OCI-LY7 (cell line): ENCODE results near the gene SRGAP1. TPM values are rescaled to one million over a fixed set of nuclear protein-coding genes. Genes with fewer than 3 reads are reported as not detected.

Source experiments
- BruUV-seq: library from RNA; stranded (reverse); fragments of 400-500 nt; replicated peaks from 2 replicates; lab custom pipeline; 2021; lab: Mats Ljungman, UMichigan
- CTCF ChIA-PET: fragments of 300-600 bp; sonication (Branson Sonifier 250); formaldehyde crosslinking; loops from one replicate; lab custom pipeline; 2022; ENCODE audit warnings: antibody characterized with exemption; ENCODE audit not compliant: unreplicated experiment; lab: Charles Lee
- POLR2A ChIA-PET: fragments of 300-600 bp; sonication (Branson Sonifier 250); formaldehyde crosslinking; loops from one replicate; lab custom pipeline; 2022; ENCODE audit warnings: antibody characterized with exemption; lab: Charles Lee
- DNase-seq: peaks from one replicate; pipeline ENCODE4 v3.0.0-alpha.2; 2015; ENCODE audit warnings: low spot score
- H2AFZ ChIP-seq: fragments of 200-600 bp; sonication (generic), shearing (Covaris generic); 2 replicates; pipeline ENCODE4 v1.6.1; 2014; ENCODE audit warnings: mild to moderate bottlenecking, antibody characterized with exemption, low read length, moderate library complexity
- H3K27ac ChIP-seq: fragments of 200-600 bp; sonication (generic); 2 replicates; pipeline ENCODE4 v1.5.1; 2014; ENCODE audit warnings: mixed run types, low read depth, mild to moderate bottlenecking, moderate library complexity, low read length, inconsistent platforms; ENCODE audit not compliant: poor library complexity, severe bottlenecking
- H3K36me3 ChIP-seq: fragments of 200-600 bp; sonication (generic); 2 replicates; pipeline ENCODE4 v1.6.1; 2014; ENCODE audit warnings: mild to moderate bottlenecking, antibody characterized with exemption, low read length, moderate library complexity, mixed read lengths; ENCODE audit not compliant: insufficient read depth
- H3K4me1 ChIP-seq: fragments of 200-600 bp; sonication (generic); 2 replicates; pipeline ENCODE4 v1.5.1; 2014; ENCODE audit warnings: mild to moderate bottlenecking, low read length; ENCODE audit not compliant: insufficient read depth, poor library complexity, severe bottlenecking
- H3K4me2 ChIP-seq: fragments of 200-600 bp; sonication (generic); 2 replicates; pipeline ENCODE4 v1.6.1; 2014; ENCODE audit warnings: mild to moderate bottlenecking, low read length
- H3K4me3 ChIP-seq: fragments of 200-600 bp; sonication (generic); 2 replicates; pipeline ENCODE4 v1.5.1; 2014; ENCODE audit warnings: mild to moderate bottlenecking, low read depth, low read length; ENCODE audit not compliant: poor library complexity, severe bottlenecking
- H3K79me2 ChIP-seq: fragments of 200-600 bp; sonication (generic); 2 replicates; pipeline ENCODE4 v1.6.1; 2016; ENCODE audit warnings: low read depth, mild to moderate bottlenecking, low read length, moderate library complexity, mixed read lengths; ENCODE audit not compliant: insufficient read depth
- H3K9me2 ChIP-seq: fragments of 200-600 bp; sonication (generic); 2 replicates; pipeline ENCODE4 v1.6.1; 2016; ENCODE audit warnings: mild to moderate bottlenecking, low read length, mixed read lengths; ENCODE audit not compliant: insufficient read depth
- H3K9me3 ChIP-seq: fragments of 200-600 bp; sonication (generic); 2 replicates; pipeline ENCODE4 v1.6.1; 2014; ENCODE audit warnings: mild to moderate bottlenecking, mixed run types, low read length, mixed read lengths
- H4K20me1 ChIP-seq: fragments of 200-600 bp; sonication (generic); 2 replicates; pipeline ENCODE4 v1.6.1; 2014; ENCODE audit warnings: mild to moderate bottlenecking, antibody characterized with exemption, low read length, moderate library complexity, mixed read lengths; ENCODE audit not compliant: insufficient read depth
- CTCF ChIP-seq: fragments of 200-600 bp; sonication (generic); conservative IDR thresholded peaks from 2 replicates; pipeline ENCODE4 v1.5.1; 2014; ENCODE audit warnings: mild to moderate bottlenecking, antibody characterized with exemption, low read length, moderate library complexity, mixed read lengths
- EZH2phosphoT487 ChIP-seq: fragments of 200-600 bp; sonication (generic); IDR thresholded peaks from 2 replicates; pipeline ENCODE4 v1.6.1; 2018; ENCODE audit warnings: low read depth, borderline replicate concordance, mild to moderate bottlenecking, mixed run types, antibody characterized with exemption, low read length, moderate library complexity, mixed read lengths
- intact Hi-C: fragments of 100-400 bp; cut with micrococcal nuclease; formaldehyde crosslinking; loops from one replicate; pipeline ENCODE4 v1.10.0; 2022; ENCODE audit not compliant: unreplicated experiment
- total RNA-seq, 2 experiments: library from RNA; depleted of rRNA in 1 of 2; stranded (reverse); fragments of >200 nt in 1 of 2; shearing (Covaris generic) in 1 of 2; gene quantifications; 2 replicates each; pipeline ENCODE4 v1.2.3, GENCODE V29; 2014 to 2022

Gene SRGAP1
- total RNA-seq, 2 experiments from 2014 or later, result 0.06 TPM; not detected in 1

DNA sequence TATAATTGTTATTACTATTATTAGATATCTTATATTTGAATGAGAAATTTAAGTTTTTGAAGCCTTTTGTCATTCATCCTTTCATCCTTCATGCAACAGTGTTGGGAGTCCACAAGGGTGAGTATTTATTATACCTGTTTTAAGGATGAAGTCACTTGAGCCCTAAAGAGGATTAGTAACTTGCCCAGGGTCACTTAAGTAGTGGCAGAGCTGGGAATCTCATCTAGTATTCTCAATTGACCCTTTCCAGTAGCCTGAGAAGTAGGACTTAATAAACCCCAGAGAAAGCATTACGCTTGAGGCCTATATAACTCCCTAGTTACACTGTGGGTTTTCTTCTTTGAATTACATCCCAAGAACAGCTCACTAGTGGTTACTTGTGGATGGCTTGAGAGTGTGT, 119.8 kb downstream of the SRGAP1 start:
- Histone ChIP-seq H3K4me2 (no peak overlapping the region), H3K36me3 (no peaks in the 10 kb centered on the region), H3K27ac (no peak overlapping the region), H2AFZ (no peak overlapping the region), H3K4me3 (no peak overlapping the region), H3K79me2 (no peaks in the 10 kb centered on the region), H3K4me1 (no peaks in the 10 kb centered on the region), H4K20me1 (no peaks in the 10 kb centered on the region), H3K9me2 (no peaks in the 10 kb centered on the region), H3K9me3 (no peaks in the 10 kb centered on the region)
- intact Hi-C loops, result no loop called here
- no TSS peak for BruUV-seq
- TF ChIP-seq CTCF, result no peak
- no peak for TF ChIP-seq EZH2phosphoT487
- no peak for DNase-seq
- CTCF ChIA-PET, result no interaction called here
- POLR2A ChIA-PET, result interaction anchor here (0.6 to 1.0 kb wide), 3 partner anchors 13 to 43 kb away, joined by 3 read pairs; no protein-coding TSS in a partner anchor

GRCh38 chr12:63965936-63966605, 121.6 kb downstream of the SRGAP1 start:
- Histone ChIP-seq H3K27ac (no peak overlapping the region), H3K9me3 (no peaks in the 10 kb centered on the region), H4K20me1 (no peaks in the 10 kb centered on the region), H3K4me1 (no peaks in the 10 kb centered on the region), H3K79me2 (no peaks in the 10 kb centered on the region), H3K9me2 (no peaks in the 10 kb centered on the region), H2AFZ (no peak overlapping the region), H3K4me3 (no peak overlapping the region), H3K36me3 (no peaks in the 10 kb centered on the region), H3K4me2 (no peak overlapping the region)
- BruUV-seq, result no TSS peak
- POLR2A ChIA-PET, result interaction anchor here (0.7 kb wide), 1 partner anchor 76 kb away, joined by 5 read pairs; no protein-coding TSS in a partner anchor
- intact Hi-C loops, result no loop called here
- TF ChIP-seq EZH2phosphoT487 (no peak), CTCF (no peak)
- CTCF ChIA-PET, result no interaction called here
- DNase-seq, result no peak

DNA sequence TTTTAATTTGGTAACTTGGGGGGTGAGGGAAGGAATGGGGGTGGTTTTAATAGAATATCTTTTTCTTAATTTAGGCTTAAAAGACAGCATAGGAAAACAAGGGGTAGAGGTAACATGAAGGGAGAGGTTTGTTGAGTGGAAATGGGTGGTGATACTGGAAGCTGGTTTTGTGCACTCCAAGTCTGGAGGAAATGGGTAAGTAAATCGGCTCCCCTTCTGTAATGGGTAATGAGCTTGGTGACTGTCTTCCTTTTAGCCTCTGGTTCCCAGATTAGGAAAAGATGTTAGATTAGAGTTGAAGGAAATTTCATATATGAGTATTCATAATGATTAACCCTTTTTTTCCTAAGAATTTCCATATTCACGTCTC, 122.1 kb downstream of the SRGAP1 start:
- Histone ChIP-seq H3K4me2 (no peak overlapping the region), H3K36me3 (no peaks in the 10 kb centered on the region), H4K20me1 (no peaks in the 10 kb centered on the region), H3K4me1 (no peaks in the 10 kb centered on the region), H3K9me2 (no peaks in the 10 kb centered on the region), H3K4me3 (no peak overlapping the region), H3K9me3 (no peaks in the 10 kb centered on the region), H3K27ac (no peak overlapping the region), H2AFZ (no peak overlapping the region), H3K79me2 (no peaks in the 10 kb centered on the region)
- ChIA-PET POLR2A (interaction anchor here (0.7 kb wide), 1 partner anchor 76 kb away, joined by 5 read pairs; no protein-coding TSS in a partner anchor), CTCF (no interaction called here)
- intact Hi-C loops, result no loop called here
- no TSS peak for BruUV-seq
- no peak for DNase-seq
- TF ChIP-seq EZH2phosphoT487 (no peak), CTCF (no peak)
